NCI-H2081 (cell line): ENCODE measurements around the gene CRHR1.
A peak's percentile ranks its signal among the peaks of the same experiment; 100 is the strongest.

Experiments used
- DNase-seq, 2 experiments: peaks; one replicate each; lab custom pipeline; 2025; lab: John Stamatoyannopoulos, UW

CRHR1 gene

GRCh38 chr17:45867702-45868101, 83.6 kb downstream of the CRHR1 start:
- DNase-seq = peak in 1 of 2 experiments; percentile 20

DNA sequence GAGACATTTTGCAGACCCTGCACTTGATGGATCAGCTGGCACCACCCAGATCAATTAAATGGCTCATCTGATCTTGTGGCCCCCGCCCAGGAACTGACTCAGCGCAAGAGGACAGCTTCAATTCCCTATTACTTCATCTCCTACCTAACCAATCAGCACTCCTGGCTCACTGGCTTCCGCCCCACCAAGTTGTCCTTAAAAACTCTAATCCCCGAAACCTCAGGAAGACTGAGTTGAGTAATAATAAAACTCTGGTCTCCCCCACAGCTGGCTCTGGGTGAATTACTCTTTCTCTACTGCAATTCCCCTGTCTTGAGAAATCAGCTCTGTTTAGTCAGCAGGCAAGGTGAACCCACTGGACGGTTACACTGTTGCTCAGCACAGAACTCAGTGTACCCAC, 84.2 kb downstream of the CRHR1 start:
- no peak for DNase-seq

DNA sequence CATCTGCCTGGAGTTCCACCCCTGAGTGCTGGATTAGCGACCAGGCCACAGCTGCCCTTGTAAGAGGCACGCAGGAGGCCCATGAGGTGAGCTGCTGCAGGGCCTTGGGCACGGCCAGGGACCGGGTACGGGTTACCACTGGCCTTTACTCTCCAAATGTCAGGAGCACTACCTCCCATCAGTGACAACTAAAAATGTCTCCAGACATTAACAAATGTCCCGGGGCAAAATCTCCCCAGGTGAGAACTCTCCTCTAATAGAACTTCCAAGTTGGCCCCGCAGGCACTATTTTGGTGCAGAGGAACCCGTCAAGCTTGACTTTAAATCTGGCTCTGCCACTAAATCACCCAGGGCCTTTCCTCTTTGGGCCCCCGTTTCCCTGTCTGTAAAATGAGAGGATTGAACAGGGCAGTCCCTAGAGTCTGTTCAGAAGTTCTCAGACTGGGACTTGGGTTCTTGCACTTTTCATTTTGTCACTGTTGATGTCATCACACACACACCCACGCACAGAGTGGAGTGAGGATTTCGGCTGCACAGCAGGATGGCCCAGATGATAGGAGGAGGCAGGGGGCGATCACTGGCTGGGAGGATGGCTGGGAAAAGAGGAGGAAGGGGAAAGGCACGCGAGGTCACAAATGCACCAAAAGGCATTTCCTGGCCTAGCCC, 85.7 kb downstream of the CRHR1 start:
- no peak for DNase-seq

GRCh38 chr17:45870342-45870974, 86.3 kb downstream of the CRHR1 start:
- no peak for DNase-seq

DNA sequence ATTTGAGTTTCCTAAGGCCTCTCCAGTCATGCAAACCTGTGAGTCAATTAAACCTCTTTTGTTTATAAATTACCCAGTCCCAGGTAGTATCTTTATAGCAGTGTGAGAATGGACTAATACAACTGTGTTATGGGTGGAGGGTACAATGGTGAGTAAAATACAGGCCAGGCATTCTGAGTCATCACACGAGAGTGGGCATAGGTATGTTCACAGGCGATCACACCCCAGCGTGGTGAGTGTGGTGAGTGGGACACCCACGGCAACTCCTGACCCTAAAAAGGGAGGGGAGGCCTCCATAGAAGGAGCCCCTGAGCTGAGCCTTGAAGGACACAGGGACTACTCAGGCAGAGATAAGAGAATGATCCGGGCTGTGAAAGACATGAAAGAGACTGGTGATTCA, 87.6 kb downstream of the CRHR1 start:
- DNase-seq = no peak

DNA sequence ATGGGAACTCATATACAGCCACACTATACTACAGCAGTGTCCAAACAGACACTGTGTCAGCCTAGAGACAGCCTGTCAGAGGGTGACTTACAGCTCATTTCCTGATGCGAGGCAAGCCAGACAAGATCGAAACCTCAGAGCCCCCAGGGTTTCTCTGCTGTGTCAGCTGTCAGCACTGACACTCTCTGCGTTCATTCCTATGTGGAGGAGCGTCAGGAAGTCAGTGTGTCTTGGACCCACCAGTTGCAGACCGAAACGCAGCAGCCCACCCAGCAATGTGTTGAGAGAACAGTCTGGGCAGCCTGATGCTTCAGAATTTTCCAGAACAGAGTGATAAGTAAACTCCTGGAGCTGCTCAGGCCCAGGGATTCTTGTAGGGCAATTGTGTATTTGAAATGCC, 89.6 kb downstream of the CRHR1 start:
- DNase-seq = no peak

- no peak for DNase-seq
Measured at GRCh38 chr17:45874151-45874550, 90.0 kb downstream of the CRHR1 start.

DNA sequence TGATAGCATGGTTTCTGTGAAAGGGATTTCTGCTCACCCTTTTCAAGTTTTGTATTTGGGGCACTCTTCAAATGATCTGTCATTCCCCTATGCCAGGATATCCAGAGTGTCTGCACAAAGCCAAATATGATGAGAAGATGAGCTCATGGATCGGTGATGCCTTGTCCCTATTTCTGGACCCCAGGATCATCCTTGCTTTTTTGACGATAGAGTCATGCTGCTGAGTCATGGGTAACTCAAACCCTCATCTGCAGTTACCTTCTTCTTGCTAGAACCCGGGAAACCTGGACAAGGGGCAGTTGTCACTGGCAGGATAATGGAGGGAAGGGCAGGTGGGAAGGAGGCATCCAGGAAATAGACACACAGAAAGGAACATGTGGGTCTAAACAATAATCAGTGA, 92.4 kb downstream of the CRHR1 start:
- DNase-seq = no peak

- no peak for DNase-seq
Measured at GRCh38 chr17:45877467-45877866, 93.3 kb downstream of the CRHR1 start.

DNA sequence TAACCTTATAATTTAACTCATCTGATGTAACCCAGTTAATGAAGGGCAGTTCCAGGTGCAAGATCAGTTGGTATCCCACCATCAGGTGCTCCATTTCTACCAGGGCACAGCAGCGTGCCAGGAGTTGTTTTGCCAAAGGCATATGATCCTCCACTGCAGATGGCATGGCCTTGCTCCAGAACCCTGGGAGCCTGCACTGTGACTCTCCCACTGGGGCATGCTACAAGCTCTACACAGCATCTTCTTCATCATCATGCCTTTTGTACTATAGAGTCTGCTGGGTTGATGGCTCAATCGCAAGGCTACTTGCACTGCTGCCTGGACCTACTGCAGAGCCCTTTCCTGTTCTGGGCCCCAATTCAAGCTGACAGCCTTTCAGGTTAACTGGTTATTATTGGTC, 98.9 kb downstream of the CRHR1 start:
- no peak for DNase-seq
